Islet of Langerhans (tissue), 1 donor: ENCODE data around the gene SWSAP1.

Experiments
- FAIRE-seq: peaks from one replicate; lab custom pipeline; 2011; peaks lifted over from hg19 to GRCh38; lab: Jason Lieb, UNC

Gene SWSAP1

GRCh38 chr19:11416346-11417052 lies 42.0 kb downstream of the SWSAP1 start:
- no peak for FAIRE-seq

- FAIRE-seq = no peak
Measured at GRCh38 chr19:11418094-11418548, 43.7 kb downstream of the SWSAP1 start.

- no peak for FAIRE-seq
Measured at GRCh38 chr19:11418549-11419506, 44.4 kb downstream of the SWSAP1 start, which contains the start of gene RGL3. Gene RGL3 (minus strand): TSS chr19:11419314. CDS start chr19:11419278, 36 bp downstream.

- no peak for FAIRE-seq
Measured at GRCh38 chr19:11420429-11421370, 46.2 kb downstream of the SWSAP1 start.

- no peak for FAIRE-seq
Measured at GRCh38 chr19:11421371-11422098, 47.1 kb downstream of the SWSAP1 start.

GRCh38 chr19:11422163-11423065 lies 47.9 kb downstream of the SWSAP1 start:
- no peak for FAIRE-seq

GRCh38 chr19:11423164-11423790 lies 48.8 kb downstream of the SWSAP1 start:
- FAIRE-seq = no peak

GRCh38 chr19:11423791-11424181 lies 49.3 kb downstream of the SWSAP1 start:
- no peak for FAIRE-seq
